Activated T-cell treated with anti-CD3 and anti-CD28 coated beads for 4 hours (primary cell): ENCODE data around the gene TMEM259.

Source experiments
- DNase-seq: peaks from one replicate; pipeline ENCODE4 v3.0.0-alpha.2; 2020

The TMEM259 gene

GRCh38 chr19:982567-983170, 38.3 kb downstream of the TMEM259 start:
- DNase-seq, result peak; percentile 67

GRCh38 chr19:980133-980998, 40.6 kb downstream of the TMEM259 start:
- no peak for DNase-seq

- no peak for DNase-seq
Measured at GRCh38 chr19:979318-979741, 41.6 kb downstream of the TMEM259 start.

GRCh38 chr19:977058-977464, 43.9 kb downstream of the TMEM259 start:
- DNase-seq, result no peak

- no peak for DNase-seq
Measured at GRCh38 chr19:976476-976875, 44.4 kb downstream of the TMEM259 start.

- no peak for DNase-seq
Measured at GRCh38 chr19:974564-975257, 46.2 kb downstream of the TMEM259 start.

GRCh38 chr19:973726-974563, 47.0 kb downstream of the TMEM259 start:
- DNase-seq, result no peak

GRCh38 chr19:972281-972680, 48.6 kb downstream of the TMEM259 start:
- DNase-seq, result no peak

- no peak for DNase-seq
Measured at GRCh38 chr19:971795-972194, 49.1 kb downstream of the TMEM259 start.

- DNase-seq, result no peak
Measured at GRCh38 chr19:970695-971094, 50.2 kb downstream of the TMEM259 start.

GRCh38 chr19:966485-967088, 54.3 kb downstream of the TMEM259 start:
- DNase-seq, result no peak

- DNase-seq, result no peak
Measured at GRCh38 chr19:964761-965694, 55.9 kb downstream of the TMEM259 start.

GRCh38 chr19:964116-964520, 56.8 kb downstream of the TMEM259 start:
- DNase-seq, result no peak

GRCh38 chr19:963486-963951, 57.4 kb downstream of the TMEM259 start:
- no peak for DNase-seq

GRCh38 chr19:962683-963400, 58.1 kb downstream of the TMEM259 start:
- no peak for DNase-seq

GRCh38 chr19:961866-962620, 58.9 kb downstream of the TMEM259 start:
- DNase-seq, result no peak

GRCh38 chr19:960601-960938, 60.4 kb downstream of the TMEM259 start:
- DNase-seq, result no peak

- DNase-seq, result no peak
Measured at GRCh38 chr19:960020-960419, 60.9 kb downstream of the TMEM259 start.
